Endothelial cell of umbilical vein (primary cell): ENCODE results near the gene KCNB1.

Source experiments
- CTCF ChIP-seq, 2 donors: IDR thresholded peaks; 1 replicate in 1 of 2; 2 replicates in 1 of 2; pipeline ENCODE4 v1.5.1; 2011; ENCODE audit warnings: low read length in 2 of 2, mild to moderate bottlenecking in 2 of 2, moderate library complexity in 2 of 2, control low read depth in 1 of 2, inconsistent platforms in 1 of 2, low read depth in 1 of 2; ENCODE audit not compliant: insufficient read depth in 1 of 2; ENCODE audit errors: extremely low read depth in 1 of 2
- POLR2AphosphoS5 ChIP-seq: IDR thresholded peaks from 2 replicates; pipeline ENCODE4 v1.6.1; 2012; ENCODE audit warnings: low read depth, mild to moderate bottlenecking, control low read depth, low read length, moderate library complexity; ENCODE audit not compliant: insufficient read depth

GRCh38 chr20:49481116-49481515 is 1.4 kb downstream of the KCNB1 start:
- TF ChIP-seq CTCF (IDR thresholded peaks at IDR 0.05; ENCODE audit: extremely low read depth in 1 of 2, insufficient read depth in 1 of 2, low read depth in 1 of 2, low read length in 2 of 2) (no peak), POLR2AphosphoS5 (no peak)
